Left lobe of liver (tissue), 2 donors: Measurements from ENCODE around the gene TUBGCP4. TPM values are rescaled to one million over a fixed set of nuclear protein-coding genes. Genes with fewer than 3 reads are reported as not detected.
"Not testable (repeated sequence)": the region's sequence is repeated elsewhere in the genome, so short reads cannot be mapped to it uniquely, and the experiment has no call there.

Experiments used
- ATAC-seq: fragments of 200-7000 bp; cut with Tn5 transposase; one replicate; pipeline ENCODE4 v1.9.1; 2020; ENCODE audit warnings: mild to moderate bottlenecking, moderate library complexity
- DNase-seq: peaks from one replicate; pipeline ENCODE4 v3.0.0-alpha.2; 2020; ENCODE audit warnings: low spot score
- total RNA-seq: library from RNA; stranded (reverse); gene quantifications from one replicate; pipeline ENCODE4 v1.2.1, GENCODE V29; 2021
- donor health status: DM: no; HTN: no; CAD: no; lungs with moderate emphysema.
- donor health status: DM: no; HTN: yes; CAD: no.

TUBGCP4 gene
- total RNA-seq = 12.2 TPM

- ATAC-seq = peak; percentile 93
- peak; percentile 88 for DNase-seq
These were observed at the start of gene TUBGCP4, which contains the start of gene ZSCAN29 for GRCh38 chr15:43370975-43371974. TUBGCP4 (plus strand) TSS chr15:43371101; CDS start chr15:43371355, 254 bp downstream. ZSCAN29 (minus strand) TSS chr15:43371043; CDS start chr15:43369913, 1,130 bp downstream.

GRCh38 chr15:43325039-43325684 lies 45.7 kb upstream of the TUBGCP4 start:
- no peak for ATAC-seq
- no peak for DNase-seq

- ATAC-seq (no peak), DNase-seq (no peak)
These were observed 41.5 kb upstream of the TUBGCP4 start for GRCh38 chr15:43329217-43329959.

DNA sequence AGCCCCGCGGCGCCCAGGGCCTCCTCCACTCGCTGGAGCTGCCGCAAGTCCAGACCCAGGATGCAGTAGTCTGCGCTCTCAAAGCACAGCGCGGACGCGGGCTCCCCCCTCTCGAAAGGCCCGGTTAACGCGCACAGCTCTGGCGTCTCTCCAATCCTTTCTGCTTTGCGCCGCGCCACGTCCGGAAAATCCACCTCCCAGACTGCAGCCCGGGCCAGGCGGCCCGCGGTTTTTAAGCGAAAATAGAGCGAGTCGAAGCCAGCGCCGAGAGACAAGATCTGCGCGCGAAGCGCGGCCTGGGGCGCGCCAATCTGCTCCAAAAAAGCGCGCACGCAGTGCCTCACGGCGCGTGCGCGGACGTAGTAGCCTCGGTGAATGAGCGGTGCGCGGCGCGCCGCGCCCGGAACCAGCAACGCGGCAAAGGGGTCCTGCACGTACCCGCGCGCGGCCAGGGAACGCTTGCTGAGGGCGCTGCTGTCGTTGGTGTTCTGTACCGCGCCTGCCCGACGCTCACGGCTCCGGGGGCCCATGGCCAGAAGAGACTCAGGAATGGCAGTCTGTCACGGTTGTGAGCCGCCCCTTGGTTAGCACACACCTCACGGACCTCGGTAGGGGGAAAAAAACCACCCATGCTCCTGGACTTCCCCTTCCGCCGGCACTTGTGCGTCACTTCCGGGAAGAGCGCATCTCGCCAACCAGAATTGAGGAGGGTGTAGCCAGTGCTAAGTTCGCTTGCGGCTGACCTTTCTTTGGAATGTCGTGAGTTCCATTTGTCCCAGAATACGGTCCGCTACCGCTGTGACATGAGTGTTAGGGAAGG lies 40.7 kb upstream of the TUBGCP4 start, which contains the start of gene LCMT2:
TSS of gene LCMT2 (minus strand) at position 614 of the 820 bp plus-strand sequence. CDS start at position 530, 84 bp downstream.
- peak; percentile 96 for DNase-seq
- ATAC-seq = peak; percentile 96

GRCh38 chr15:43330780-43331087 lies 40.2 kb upstream of the TUBGCP4 start:
- no peak for DNase-seq
- ATAC-seq = no peak

GRCh38 chr15:43346305-43346704 lies 24.6 kb upstream of the TUBGCP4 start:
- ATAC-seq = no peak
- DNase-seq = no peak

- no peak for DNase-seq
- ATAC-seq = no peak
These were observed 23.8 kb upstream of the TUBGCP4 start for GRCh38 chr15:43347114-43347513.

DNA sequence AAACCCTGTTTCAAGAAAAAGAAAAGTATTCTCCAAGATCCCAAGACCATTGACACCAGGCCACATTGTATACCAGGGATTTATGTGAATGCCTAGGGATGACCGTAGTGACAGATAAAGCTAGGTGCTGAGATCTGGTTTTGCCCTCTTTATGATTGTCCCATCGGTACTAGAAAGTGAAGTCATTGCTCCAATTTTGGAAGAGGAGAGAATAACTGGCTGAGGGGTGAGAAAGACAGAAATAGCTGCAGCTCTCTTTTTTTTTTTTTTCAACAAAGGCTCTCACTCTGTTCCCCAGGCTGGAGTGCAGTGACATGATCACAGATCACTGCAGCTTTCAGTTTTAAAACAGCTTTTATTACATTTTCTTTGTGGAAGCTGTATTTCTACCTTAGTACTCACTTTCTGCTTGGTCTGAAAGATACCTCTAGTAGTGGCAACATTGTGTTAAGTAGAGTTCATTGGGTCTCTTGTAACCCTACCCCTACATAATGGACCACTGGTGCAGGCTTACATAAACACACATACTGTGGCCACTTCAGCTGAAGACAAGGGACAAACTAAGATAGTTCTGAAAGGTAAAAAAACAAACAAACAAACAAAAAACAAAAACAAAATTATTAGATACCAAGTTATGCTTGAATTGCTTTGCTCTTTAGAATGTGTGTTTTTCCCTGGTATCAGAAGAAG lies 18.1 kb upstream of the TUBGCP4 start:
- ATAC-seq = no peak
- no peak for DNase-seq

DNA sequence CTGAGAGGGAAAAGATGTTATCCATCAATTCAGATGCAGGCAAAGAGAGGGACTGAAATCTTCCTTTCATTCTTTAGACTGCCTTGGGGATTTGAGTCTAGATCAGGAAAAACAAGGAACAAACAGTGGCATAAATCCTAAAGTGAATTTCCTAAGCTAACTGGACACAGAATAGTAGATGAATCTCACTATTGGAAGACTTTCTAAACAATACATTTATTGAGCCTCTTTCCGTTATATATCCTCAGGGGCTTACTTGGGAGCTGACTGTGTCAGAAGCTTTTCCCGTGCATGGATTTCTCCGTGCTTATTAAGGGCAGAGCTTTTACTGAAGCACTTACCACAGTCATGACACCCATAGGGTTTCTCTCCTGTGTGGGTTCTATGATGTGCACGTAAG lies 10.1 kb upstream of the TUBGCP4 start:
- no peak for DNase-seq
- no peak for ATAC-seq

- no peak for ATAC-seq
- DNase-seq = no peak
These were observed 9.5 kb upstream of the TUBGCP4 start for GRCh38 chr15:43361313-43361903.

- ATAC-seq (peak; percentile 68), DNase-seq (no peak)
These were observed 459 bp upstream of the TUBGCP4 start for GRCh38 chr15:43370310-43370974.

DNA sequence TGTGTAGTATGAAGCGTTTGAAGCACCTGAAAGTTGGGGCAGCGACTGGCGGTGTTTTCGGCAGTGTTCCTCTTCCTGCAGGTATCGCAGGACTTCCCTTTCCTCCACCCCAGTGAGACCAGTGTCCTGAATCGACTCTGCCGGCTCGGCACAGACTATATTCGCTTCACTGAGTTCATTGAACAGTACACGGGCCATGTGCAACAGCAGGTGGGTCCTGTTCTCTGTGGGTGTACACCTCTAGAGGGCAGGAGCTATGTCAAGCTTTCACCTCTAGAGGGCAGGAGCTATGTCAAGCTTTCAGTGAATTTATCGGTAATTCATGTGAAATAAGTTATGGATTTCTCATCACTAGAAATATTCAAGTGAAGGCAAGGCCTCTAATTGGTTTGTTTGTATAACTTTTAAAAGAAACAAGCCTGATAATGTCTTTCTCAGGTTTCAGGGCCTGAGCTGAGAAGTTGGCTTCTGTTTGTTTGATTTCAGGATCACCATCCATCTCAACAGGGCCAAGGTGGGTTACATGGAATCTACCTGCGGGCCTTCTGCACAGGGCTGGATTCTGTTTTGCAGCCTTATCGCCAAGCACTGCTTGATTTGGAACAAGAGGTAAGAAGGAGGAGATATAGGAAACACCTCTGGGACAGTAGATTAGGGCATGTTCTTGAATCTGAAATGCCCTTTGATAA lies 5.3 kb downstream of the TUBGCP4 start:
- ATAC-seq = peak; percentile 54
- no peak for DNase-seq

GRCh38 chr15:43378601-43379000 lies 7.7 kb downstream of the TUBGCP4 start:
- ATAC-seq = no peak

DNA sequence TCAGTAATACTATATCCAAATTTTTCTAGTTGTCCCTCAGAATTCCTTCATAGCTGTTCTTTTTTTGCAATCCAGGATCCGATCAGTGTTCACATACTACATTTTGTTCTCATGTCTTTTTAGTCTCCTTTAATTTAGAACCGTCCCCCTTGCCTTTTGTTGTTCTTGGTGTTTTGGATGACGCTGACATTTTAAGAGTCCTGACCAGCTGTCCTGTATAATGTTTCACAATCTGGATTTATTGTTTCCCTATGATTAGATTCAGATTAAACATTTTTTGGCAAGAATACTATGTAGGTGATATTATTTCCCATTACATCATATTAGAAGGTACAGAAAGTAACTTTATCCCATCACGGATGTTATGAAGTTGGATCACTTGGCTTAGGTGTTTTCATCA lies 11.4 kb downstream of the TUBGCP4 start:
- ATAC-seq (no peak), DNase-seq (no peak)

More at GRCh38 chr15:43378601-43379000, 7.7 kb downstream of the TUBGCP4 start:
- no peak for DNase-seq

DNA sequence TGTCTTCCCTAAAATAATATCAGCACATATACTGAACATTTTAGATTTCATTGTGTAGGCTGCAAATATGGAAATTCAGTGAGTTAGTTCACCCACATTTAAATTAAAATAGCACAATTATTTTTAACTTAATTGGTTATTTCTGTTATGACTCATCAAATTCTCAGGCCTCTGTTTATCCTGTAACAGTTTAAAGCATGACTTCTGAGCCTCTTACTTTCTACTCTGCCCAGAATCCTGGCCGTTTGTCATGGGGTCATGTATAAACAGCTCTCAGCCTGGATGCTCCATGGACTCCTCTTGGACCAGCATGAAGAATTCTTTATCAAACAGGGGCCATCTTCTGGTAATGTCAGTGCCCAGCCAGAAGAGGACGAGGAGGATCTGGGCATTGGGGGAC lies 12.2 kb downstream of the TUBGCP4 start:
- no peak for DNase-seq
- ATAC-seq = no peak

DNA sequence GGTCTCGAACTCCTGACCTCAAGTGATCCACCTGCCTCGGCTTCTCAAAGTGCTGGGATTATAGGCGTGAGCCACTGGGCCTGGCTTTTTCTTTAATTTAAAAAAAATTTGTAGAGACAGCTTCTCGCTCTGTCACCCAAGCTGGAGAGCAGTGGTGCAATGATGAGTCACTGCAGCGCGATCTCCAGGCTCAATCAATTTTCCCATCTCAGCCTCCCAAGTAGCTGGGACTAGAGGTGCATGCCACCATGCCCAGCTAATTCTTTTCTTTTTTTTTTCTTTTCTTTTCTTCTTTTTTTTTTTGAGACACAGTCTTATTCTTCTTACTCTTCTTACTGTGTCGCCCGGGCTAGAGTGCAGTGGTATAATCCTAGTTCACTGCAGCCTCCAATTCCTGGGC lies 19.8 kb downstream of the TUBGCP4 start:
- DNase-seq (no peak), ATAC-seq (no peak)

DNA sequence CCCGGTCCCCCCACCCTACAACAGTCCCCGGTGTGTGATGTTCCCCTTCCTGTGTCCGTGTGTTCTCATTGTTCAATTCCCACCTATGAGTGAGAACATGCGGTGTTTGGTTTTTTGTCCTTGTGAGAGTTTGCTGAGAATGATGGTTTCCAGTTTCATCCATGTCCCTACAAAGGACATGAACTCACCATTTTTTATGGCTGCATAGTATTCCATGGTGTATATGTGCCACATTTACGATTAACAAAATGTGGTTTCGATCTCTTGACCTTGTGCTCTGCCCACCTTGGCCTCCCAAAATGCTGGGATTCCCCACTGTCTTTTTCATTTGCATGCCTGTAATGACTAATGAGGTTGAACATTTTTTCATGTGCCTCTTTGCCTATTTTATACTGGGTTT lies 22.7 kb downstream of the TUBGCP4 start:
- not testable (repeated sequence) for DNase-seq, ATAC-seq

DNA sequence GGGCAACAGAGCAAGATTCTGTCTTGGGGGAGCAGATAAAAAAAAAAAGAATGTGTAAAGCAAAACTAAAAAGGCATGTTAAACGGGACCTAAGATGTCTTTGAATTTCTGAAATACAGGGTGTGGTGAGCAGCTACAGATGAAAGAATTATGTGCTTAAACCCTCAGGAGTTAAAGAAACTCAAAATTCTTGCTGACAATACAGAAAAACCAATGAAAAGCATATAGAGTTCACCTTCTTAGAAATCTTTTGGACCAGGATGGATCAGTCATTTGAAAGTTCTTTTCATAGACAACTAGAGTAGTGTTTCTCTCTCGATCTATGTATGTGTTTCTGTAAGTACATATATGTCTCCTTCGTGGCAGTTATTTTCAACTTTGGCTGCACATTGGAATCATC lies 31.4 kb downstream of the TUBGCP4 start:
- DNase-seq (no peak), ATAC-seq (no peak)
